Measurements from ENCODE around the gene TRIM47. TPM values are rescaled to one million over a fixed set of nuclear protein-coding genes. Genes with fewer than 3 reads are reported as not detected.
"Not testable (repeated sequence)": the region's sequence is repeated elsewhere in the genome, so short reads cannot be mapped to it uniquely, and the experiment has no call there.

The TRIM47 gene
- total and polyA plus RNA-seq, 8 donors: 13.4 to 63.8 (median 20.8) TPM

GRCh38 chr17:75854881-75855309 lies 23.5 kb downstream of the TRIM47 start:
- Histone ChIP-seq H3K4me3 (peak overlapping the region; percentile 35 to 79), H3K36me3 (peaks cover 2 to 30% of the 10 kb centered on the region in 2 donors), H3K27ac (peak overlapping the region; percentile 95 to 98), H3K4me1 (peaks cover 13 to 70% of the 10 kb centered on the region in 2 donors), H3K9me3 (no peaks in the 10 kb centered on the region), H3K27me3 (no peaks in the 10 kb centered on the region)
- ATAC-seq: peak; percentile 5
- intact Hi-C loops (cut with DNase I): no loop called here
- no peak for TF ChIP-seq CTCF (IDR thresholded peaks at IDR 0.05)
- peak in 2 of 4 donors; percentile 59 to 79 for DNase-seq

- peaks cover 13 to 70% of the 10 kb centered on the region in 2 donors for H3K4me1 ChIP-seq
- peaks cover 2 to 37% of the 10 kb centered on the region in 2 donors for H3K36me3 ChIP-seq
- peak; percentile 16 for ATAC-seq
- no peaks in the 10 kb centered on the region for H3K27me3 ChIP-seq
- intact Hi-C loops (cut with DNase I): no loop called here
- no peak for TF ChIP-seq CTCF (IDR thresholded peaks at IDR 0.05)
- no peaks in the 10 kb centered on the region for H3K9me3 ChIP-seq
- H3K27ac ChIP-seq: peak overlapping the region; percentile 95 to 98
- DNase-seq: peak in 1 of 4 donors; percentile 17
- peak overlapping the region; percentile 35 to 79 for H3K4me3 ChIP-seq
Measured at GRCh38 chr17:75854101-75854748, 24.2 kb downstream of the TRIM47 start.

- Histone ChIP-seq H3K9me3 (no peaks in the 10 kb centered on the region), H3K4me3 (peak overlapping the region in 1 of 2 donors; percentile 79), H3K4me1 (peaks cover 13 to 71% of the 10 kb centered on the region in 2 donors), H3K27ac (peak overlapping the region; percentile 95 to 98), H3K36me3 (peaks cover 2 to 44% of the 10 kb centered on the region in 2 donors), H3K27me3 (no peaks in the 10 kb centered on the region)
- DNase-seq (peak in 1 of 4 donors; percentile 24), ATAC-seq (no peak)
- intact Hi-C loops (cut with DNase I): no loop called here
- TF ChIP-seq CTCF (IDR thresholded peaks at IDR 0.05): no peak
Measured at GRCh38 chr17:75853433-75853832, 24.9 kb downstream of the TRIM47 start.

GRCh38 chr17:75851693-75851991 lies 26.7 kb downstream of the TRIM47 start:
- Histone ChIP-seq H3K4me1 (peaks cover 20 to 72% of the 10 kb centered on the region in 2 donors), H3K36me3 (peaks cover 2 to 62% of the 10 kb centered on the region in 2 donors)
- peak in 1 of 4 donors; percentile 47 for DNase-seq
- ATAC-seq; H3K27me3 ChIP-seq; H3K9me3 ChIP-seq; intact Hi-C loops (cut with DNase I); H3K4me3 ChIP-seq; H3K27ac ChIP-seq: not testable (repeated sequence)

- peak in 1 of 4 donors; percentile 16 for DNase-seq
- Histone ChIP-seq H3K4me1 (peaks cover 25 to 72% of the 10 kb centered on the region in 2 donors), H3K36me3 (peaks cover 2 to 68% of the 10 kb centered on the region in 2 donors), H3K9me3 (no peaks in the 10 kb centered on the region), H3K4me3 (no peak overlapping the region), H3K27ac (no peak overlapping the region), H3K27me3 (no peaks in the 10 kb centered on the region)
- TF ChIP-seq CTCF (IDR thresholded peaks at IDR 0.05): no peak
- ATAC-seq: no peak
- intact Hi-C loops (cut with DNase I): no loop called here
Measured at GRCh38 chr17:75850928-75851692, 27.3 kb downstream of the TRIM47 start.
